GM12874 (cell line): Measurements from ENCODE around the gene MISFA.

Source experiments
- TF ChIP-seq, protein P1 (sequence below): IDR thresholded peaks from 2 replicates; pipeline ENCODE4 v1.5.1; 2011; ENCODE audit warnings: low read depth, mild to moderate bottlenecking, control low read depth, low read length, moderate library complexity; ENCODE audit not compliant: insufficient read depth

Gene MISFA

DNA sequence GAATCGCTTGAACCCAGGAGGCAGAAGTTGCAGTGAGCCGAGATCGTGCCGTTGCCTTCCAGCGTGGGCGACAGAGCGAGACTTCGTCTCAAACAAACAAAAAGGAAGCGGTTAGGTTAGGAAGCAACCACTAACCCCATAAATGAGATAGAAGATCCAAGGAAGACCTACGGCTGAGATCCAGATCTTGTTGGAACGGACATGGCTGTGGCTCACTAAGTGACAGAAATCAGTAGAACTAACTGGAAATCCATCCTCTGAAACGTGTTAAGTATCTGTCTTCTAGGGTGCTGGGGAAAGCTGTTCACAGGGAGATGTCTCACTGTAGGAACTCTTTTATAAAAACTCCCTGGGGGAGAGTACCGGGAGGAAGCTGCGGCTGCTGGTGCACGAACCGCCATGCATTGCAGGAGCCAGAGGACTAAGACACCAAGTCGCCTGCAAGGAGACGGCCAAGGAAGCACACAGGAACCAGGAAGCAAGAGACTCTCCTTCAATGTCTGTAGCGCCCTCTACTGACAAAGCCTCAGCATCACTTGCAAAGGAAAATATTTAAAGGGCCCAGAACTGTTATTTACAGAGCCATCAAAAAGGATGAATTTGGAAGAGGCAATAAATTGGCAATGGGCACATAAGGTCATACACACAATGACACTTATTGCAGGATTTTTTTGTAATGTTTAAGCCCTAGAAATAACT, 51.4 kb downstream of the MISFA start:
- TF ChIP-seq, protein P1, sequence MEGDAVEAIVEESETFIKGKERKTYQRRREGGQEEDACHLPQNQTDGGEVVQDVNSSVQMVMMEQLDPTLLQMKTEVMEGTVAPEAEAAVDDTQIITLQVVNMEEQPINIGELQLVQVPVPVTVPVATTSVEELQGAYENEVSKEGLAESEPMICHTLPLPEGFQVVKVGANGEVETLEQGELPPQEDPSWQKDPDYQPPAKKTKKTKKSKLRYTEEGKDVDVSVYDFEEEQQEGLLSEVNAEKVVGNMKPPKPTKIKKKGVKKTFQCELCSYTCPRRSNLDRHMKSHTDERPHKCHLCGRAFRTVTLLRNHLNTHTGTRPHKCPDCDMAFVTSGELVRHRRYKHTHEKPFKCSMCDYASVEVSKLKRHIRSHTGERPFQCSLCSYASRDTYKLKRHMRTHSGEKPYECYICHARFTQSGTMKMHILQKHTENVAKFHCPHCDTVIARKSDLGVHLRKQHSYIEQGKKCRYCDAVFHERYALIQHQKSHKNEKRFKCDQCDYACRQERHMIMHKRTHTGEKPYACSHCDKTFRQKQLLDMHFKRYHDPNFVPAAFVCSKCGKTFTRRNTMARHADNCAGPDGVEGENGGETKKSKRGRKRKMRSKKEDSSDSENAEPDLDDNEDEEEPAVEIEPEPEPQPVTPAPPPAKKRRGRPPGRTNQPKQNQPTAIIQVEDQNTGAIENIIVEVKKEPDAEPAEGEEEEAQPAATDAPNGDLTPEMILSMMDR, result peak; percentile 75
